Sciatic nerve (tissue), 2 donors: ENCODE data around the gene FAM3B. TPM values are rescaled to one million over a fixed set of nuclear protein-coding genes. Genes with fewer than 3 reads are reported as not detected.

Experiments used
- ATAC-seq: fragments of 200-7000 bp; cut with Tn5 transposase; one replicate; pipeline ENCODE4 v1.9.1; 2020; ENCODE audit warnings: mild to moderate bottlenecking, moderate library complexity
- DNase-seq: peaks from one replicate; pipeline ENCODE4 v3.0.0-alpha.2; 2020; ENCODE audit warnings: low spot score
- intact Hi-C: fragments of 100-400 bp; cut with DNase I; formaldehyde crosslinking; loops from one replicate; pipeline ENCODE4 v1.14.2; 2022
- total RNA-seq: library from RNA; stranded (reverse); fragmentation: NEBNext Ultra II Directional; extraction: Animal tissue kit (Norgen Biotek cat#: 25700); gene quantifications from one replicate; pipeline ENCODE4 v1.2.1, GENCODE V29; 2021
- donor health status: DM: no; HTN: no; CAD: no.
- donor health status: DM: no; HTN: no; CAD: no.

FAM3B gene
- total RNA-seq, 1 donor from 2014 or later: 0.80 TPM

GRCh38 chr21:41403966-41404365, 87.4 kb downstream of the FAM3B start:
- intact Hi-C loops: no loop called here
- no peak for ATAC-seq
- no peak for DNase-seq

GRCh38 chr21:41405321-41405720, 88.7 kb downstream of the FAM3B start:
- intact Hi-C loops: no loop called here
- DNase-seq (no peak), ATAC-seq (no peak)

- ATAC-seq (no peak), DNase-seq (no peak)
- intact Hi-C loops: no loop called here
Measured at GRCh38 chr21:41406340-41406739, 89.7 kb downstream of the FAM3B start.

Other genes with a start within 250 kb of the FAM3B start
- 103 TPM for gene BACE2, start 148.6 kb upstream of the FAM3B start, total RNA-seq
- gene MX2, start 45.2 kb downstream of the FAM3B start, total RNA-seq: 19.0 TPM
- 28.6 TPM for gene MX1, start 109.4 kb downstream of the FAM3B start, total RNA-seq
- gene TMPRSS2, start 191.4 kb downstream of the FAM3B start, total RNA-seq: 0.49 TPM